ENCODE data around the gene THOC2.

DNA sequence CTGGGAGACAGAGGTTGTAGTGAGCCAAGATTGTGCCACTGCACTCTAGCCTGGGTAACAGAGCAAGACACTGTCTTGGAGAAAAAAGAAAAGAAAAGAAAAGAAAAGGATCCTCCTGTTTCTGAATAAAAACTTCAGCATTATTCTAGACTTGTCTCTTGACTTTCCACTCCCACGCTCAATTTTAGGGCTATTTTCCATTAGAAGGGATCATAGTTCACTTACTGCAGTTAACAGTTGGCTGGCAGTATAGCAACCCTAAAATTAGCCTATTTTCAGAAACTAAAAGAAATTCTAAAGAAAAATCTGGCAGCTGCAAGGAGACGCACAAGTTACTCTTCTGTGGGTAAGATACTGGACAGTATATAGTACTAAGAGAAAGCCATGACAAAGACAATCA lies 28.1 kb downstream of the THOC2 start:
- TF ChIP-seq, protein P1, sequence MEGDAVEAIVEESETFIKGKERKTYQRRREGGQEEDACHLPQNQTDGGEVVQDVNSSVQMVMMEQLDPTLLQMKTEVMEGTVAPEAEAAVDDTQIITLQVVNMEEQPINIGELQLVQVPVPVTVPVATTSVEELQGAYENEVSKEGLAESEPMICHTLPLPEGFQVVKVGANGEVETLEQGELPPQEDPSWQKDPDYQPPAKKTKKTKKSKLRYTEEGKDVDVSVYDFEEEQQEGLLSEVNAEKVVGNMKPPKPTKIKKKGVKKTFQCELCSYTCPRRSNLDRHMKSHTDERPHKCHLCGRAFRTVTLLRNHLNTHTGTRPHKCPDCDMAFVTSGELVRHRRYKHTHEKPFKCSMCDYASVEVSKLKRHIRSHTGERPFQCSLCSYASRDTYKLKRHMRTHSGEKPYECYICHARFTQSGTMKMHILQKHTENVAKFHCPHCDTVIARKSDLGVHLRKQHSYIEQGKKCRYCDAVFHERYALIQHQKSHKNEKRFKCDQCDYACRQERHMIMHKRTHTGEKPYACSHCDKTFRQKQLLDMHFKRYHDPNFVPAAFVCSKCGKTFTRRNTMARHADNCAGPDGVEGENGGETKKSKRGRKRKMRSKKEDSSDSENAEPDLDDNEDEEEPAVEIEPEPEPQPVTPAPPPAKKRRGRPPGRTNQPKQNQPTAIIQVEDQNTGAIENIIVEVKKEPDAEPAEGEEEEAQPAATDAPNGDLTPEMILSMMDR (IDR thresholded peaks at IDR 0.05; ENCODE audit: low read depth, low read length), result no peak
- no peak for TF ChIP-seq EZH2phosphoT487 (IDR thresholded peaks at IDR 0.05; ENCODE audit: low read depth)
